ENCODE measurements around the gene HNRNPAB.
"Not testable (repeated sequence)": the region's sequence is repeated elsewhere in the genome, so short reads cannot be mapped to it uniquely, and the experiment has no call there.

HNRNPAB gene

GRCh38 chr5:178241688-178242231, 37.4 kb downstream of the HNRNPAB start:
- no peak for DNase-seq (ENCODE audit: low read depth in 4 of 4, low spot score in 1 of 4)

GRCh38 chr5:178242416-178242815, 38.1 kb downstream of the HNRNPAB start:
- DNase-seq (ENCODE audit: low read depth in 4 of 4, low spot score in 1 of 4), result no peak

GRCh38 chr5:178244576-178244975, 40.2 kb downstream of the HNRNPAB start:
- no peak for DNase-seq (ENCODE audit: low read depth in 4 of 4, low spot score in 1 of 4)

GRCh38 chr5:178245389-178245788, 41.1 kb downstream of the HNRNPAB start:
- no peak for DNase-seq (ENCODE audit: low read depth in 4 of 4, low spot score in 1 of 4)

GRCh38 chr5:178246624-178247279, 42.4 kb downstream of the HNRNPAB start:
- DNase-seq (ENCODE audit: low read depth in 4 of 4, low spot score in 1 of 4), result no peak

GRCh38 chr5:178247481-178248456, 43.4 kb downstream of the HNRNPAB start:
- no peak for DNase-seq (ENCODE audit: low read depth in 4 of 4, low spot score in 1 of 4)

- DNase-seq (ENCODE audit: low read depth in 4 of 4, low spot score in 1 of 4), result no peak
Measured at GRCh38 chr5:178248750-178249149, 44.4 kb downstream of the HNRNPAB start.

GRCh38 chr5:178249191-178249989, 45.1 kb downstream of the HNRNPAB start:
- no peak for DNase-seq (ENCODE audit: low read depth in 4 of 4, low spot score in 1 of 4)

- no peak for DNase-seq (ENCODE audit: low read depth in 4 of 4, low spot score in 1 of 4)
Measured at GRCh38 chr5:178250263-178250662, 45.9 kb downstream of the HNRNPAB start.

GRCh38 chr5:178252258-178252657, 47.9 kb downstream of the HNRNPAB start:
- no peak for DNase-seq (ENCODE audit: low read depth in 4 of 4, low spot score in 1 of 4)

GRCh38 chr5:178253632-178254031, 49.3 kb downstream of the HNRNPAB start:
- DNase-seq (ENCODE audit: low read depth in 4 of 4, low spot score in 1 of 4), result not testable (repeated sequence)

- no peak for DNase-seq (ENCODE audit: low read depth in 4 of 4, low spot score in 1 of 4)
Measured at GRCh38 chr5:178256746-178257145, 52.4 kb downstream of the HNRNPAB start.

- DNase-seq (ENCODE audit: low read depth in 4 of 4, low spot score in 1 of 4), result no peak
Measured at GRCh38 chr5:178257650-178258049, 53.3 kb downstream of the HNRNPAB start.

- DNase-seq (ENCODE audit: low read depth in 4 of 4, low spot score in 1 of 4), result no peak
Measured at GRCh38 chr5:178259623-178260536, 55.5 kb downstream of the HNRNPAB start.
